HG03095 (cell line): ENCODE measurements around the gene NADSYN1.

Experiments used
- ATAC-seq: cut with Tn5 transposase; IDR thresholded peaks from one replicate; pipeline ENCODE4 v1.9.1; 2021; ENCODE audit warnings: moderate library complexity; ENCODE audit not compliant: unreplicated experiment

Gene NADSYN1

GRCh38 chr11:71542879-71543777 is 90.1 kb downstream of the NADSYN1 start:
- no peak for ATAC-seq

DNA sequence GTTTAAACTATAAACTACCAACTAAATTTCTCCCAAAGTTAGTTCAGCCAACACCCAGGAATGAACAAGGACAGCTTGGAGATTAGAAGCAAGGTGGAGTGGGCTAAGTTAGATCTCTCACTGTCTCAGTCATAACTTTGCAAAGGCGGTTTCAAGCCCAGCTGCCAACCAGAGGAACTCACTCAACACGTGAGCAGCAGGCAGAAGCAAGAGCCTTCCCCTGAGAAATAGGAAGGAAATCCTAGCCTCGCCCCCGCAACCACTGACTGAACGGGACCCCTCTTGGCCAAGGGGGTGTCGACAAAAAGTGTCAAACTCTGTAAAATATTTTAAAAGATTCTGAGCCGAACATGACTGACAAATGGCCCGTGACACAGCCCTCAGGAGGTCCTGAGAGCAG is 90.9 kb downstream of the NADSYN1 start:
- no peak for ATAC-seq

- ATAC-seq, result no peak
Observed at GRCh38 chr11:71544525-71545214, 91.7 kb downstream of the NADSYN1 start.

- no peak for ATAC-seq
Observed at GRCh38 chr11:71545405-71545966, 92.5 kb downstream of the NADSYN1 start.

- no peak for ATAC-seq
Observed at GRCh38 chr11:71548120-71548519, 95.1 kb downstream of the NADSYN1 start, which contains the start of gene KRTAP5-9. KRTAP5-9 (plus strand) TSS chr11:71548420; CDS start chr11:71548658, 238 bp downstream.

DNA sequence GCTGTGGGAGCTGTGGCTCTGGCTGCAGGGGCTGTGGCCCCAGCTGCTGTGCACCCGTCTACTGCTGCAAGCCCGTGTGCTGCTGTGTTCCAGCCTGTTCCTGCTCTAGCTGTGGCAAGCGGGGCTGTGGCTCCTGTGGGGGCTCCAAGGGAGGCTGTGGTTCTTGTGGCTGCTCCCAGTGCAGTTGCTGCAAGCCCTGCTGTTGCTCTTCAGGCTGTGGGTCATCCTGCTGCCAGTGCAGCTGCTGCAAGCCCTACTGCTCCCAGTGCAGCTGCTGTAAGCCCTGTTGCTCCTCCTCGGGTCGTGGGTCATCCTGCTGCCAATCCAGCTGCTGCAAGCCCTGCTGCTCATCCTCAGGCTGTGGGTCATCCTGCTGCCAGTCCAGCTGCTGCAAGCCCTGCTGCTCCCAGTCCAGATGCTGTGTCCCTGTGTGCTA is 95.7 kb downstream of the NADSYN1 start:
- no peak for ATAC-seq
